GM18505 (cell line): Measurements from ENCODE around the gene SEC14L5.
"Not testable (repeated sequence)": the region's sequence is repeated elsewhere in the genome, so short reads cannot be mapped to it uniquely, and the experiment has no call there.

Experiments used
- ATAC-seq: cut with Tn5 transposase; IDR thresholded peaks from one replicate; pipeline ENCODE4 v1.9.1; 2021; ENCODE audit not compliant: unreplicated experiment
- POLR2A ChIP-seq: IDR thresholded peaks from 4 replicates; pipeline ENCODE4 v1.6.1; 2011; ENCODE audit warnings: borderline replicate concordance; ENCODE audit not compliant: insufficient read depth, insufficient read length; ENCODE audit errors: extremely low read depth

Gene SEC14L5

GRCh38 chr16:5027575-5028235, 69.6 kb downstream of the SEC14L5 start:
- ATAC-seq, result no peak
- TF ChIP-seq POLR2A, result no peak

GRCh38 chr16:5028950-5029475, 70.9 kb downstream of the SEC14L5 start:
- no peak for ATAC-seq
- no peak for TF ChIP-seq POLR2A

- ATAC-seq, result no peak
- no peak for TF ChIP-seq POLR2A
These were observed 72.2 kb downstream of the SEC14L5 start for GRCh38 chr16:5030251-5030870.

- TF ChIP-seq POLR2A, result no peak
- ATAC-seq, result no peak
These were observed 73.5 kb downstream of the SEC14L5 start for GRCh38 chr16:5031601-5032000.

- no peak for ATAC-seq
- TF ChIP-seq POLR2A, result no peak
These were observed 74.6 kb downstream of the SEC14L5 start for GRCh38 chr16:5032748-5033167.

- peak; percentile 91 for ATAC-seq
- TF ChIP-seq POLR2A, result peak; percentile 71
These were observed 75.4 kb downstream of the SEC14L5 start, which contains the start of gene NAGPA for GRCh38 chr16:5033256-5034166. Gene NAGPA (minus strand): TSS chr16:5033935. CDS start chr16:5033914, 21 bp downstream.

- ATAC-seq, result no peak
- no peak for TF ChIP-seq POLR2A
These were observed 76.0 kb downstream of the SEC14L5 start for GRCh38 chr16:5034167-5034523.

GRCh38 chr16:5035909-5036227, 77.7 kb downstream of the SEC14L5 start:
- no peak for TF ChIP-seq POLR2A
- no peak for ATAC-seq

GRCh38 chr16:5036228-5037156, 78.4 kb downstream of the SEC14L5 start:
- no peak for TF ChIP-seq POLR2A
- no peak for ATAC-seq

GRCh38 chr16:5040451-5040850, 82.3 kb downstream of the SEC14L5 start:
- ATAC-seq, result no peak
- no peak for TF ChIP-seq POLR2A

GRCh38 chr16:5041600-5042133, 83.5 kb downstream of the SEC14L5 start:
- TF ChIP-seq POLR2A, result peak; percentile 29
- ATAC-seq, result peak; percentile 63

- no peak for TF ChIP-seq POLR2A
- ATAC-seq, result no peak
These were observed 84.5 kb downstream of the SEC14L5 start for GRCh38 chr16:5042574-5043171.

- no peak for TF ChIP-seq POLR2A
- no peak for ATAC-seq
These were observed 85.9 kb downstream of the SEC14L5 start for GRCh38 chr16:5044011-5044540.

- not testable (repeated sequence) for ATAC-seq
These were observed 86.5 kb downstream of the SEC14L5 start for GRCh38 chr16:5044581-5044980.
